H7 (cell line): ENCODE results near the gene LAMTOR3. TPM values are rescaled to one million over a fixed set of nuclear protein-coding genes. Genes with fewer than 3 reads are reported as not detected.
"Not testable (repeated sequence)": the region's sequence is repeated elsewhere in the genome, so short reads cannot be mapped to it uniquely, and the experiment has no call there.

Experiments used
- DNase-seq: peaks from one replicate; pipeline ENCODE4 v3.0.0; 2012
- H3K27me3 ChIP-seq: 2 replicates; pipeline ENCODE4 v1.6.0; 2011; ENCODE audit warnings: mild to moderate bottlenecking, low read length; ENCODE audit not compliant: control insufficient read depth, insufficient read depth
- H3K36me3 ChIP-seq: replicated peaks from 2 replicates; pipeline ENCODE4 v1.5.1; 2011; ENCODE audit warnings: low read length; ENCODE audit not compliant: control insufficient read depth, insufficient read depth
- H3K4me3 ChIP-seq: 2 replicates; pipeline ENCODE4 v1.5.1; 2011; ENCODE audit warnings: low read depth, mild to moderate bottlenecking, control low read depth, low read length, moderate library complexity; ENCODE audit not compliant: insufficient read depth
- total RNA-seq: library from RNA; depleted of rRNA; stranded (reverse); fragments of >200 nt; shearing (Covaris generic); gene quantifications from 2 replicates; pipeline ENCODE4 v1.2.3, GENCODE V29; 2014; rRNA removed

The LAMTOR3 gene
- total RNA-seq, 1 experiment from 2014 or later: 32.2 TPM

DNA sequence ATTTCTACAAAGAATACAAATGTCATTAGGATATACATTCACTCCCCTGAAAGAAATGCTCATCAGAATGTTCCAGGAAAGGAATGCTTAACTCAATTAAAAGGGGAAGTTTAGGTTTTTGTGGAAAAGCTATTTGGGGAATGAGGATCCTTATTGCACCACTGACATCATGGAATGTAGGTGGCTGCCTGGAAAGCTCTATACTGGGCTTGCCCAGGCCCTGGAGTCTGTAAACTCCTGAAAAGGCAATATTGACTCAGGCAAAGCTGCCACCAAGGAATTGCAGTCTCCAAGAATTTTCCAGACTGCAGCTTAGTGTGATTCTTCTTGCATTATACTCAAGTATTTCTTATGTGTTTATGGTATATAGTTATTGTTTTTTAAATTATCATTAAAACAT is 61.9 kb downstream of the LAMTOR3 start:
- Histone ChIP-seq H3K27me3 (no peaks in the 10 kb centered on the region), H3K4me3 (no peak overlapping the region), H3K36me3 (no peaks in the 10 kb centered on the region)
- DNase-seq: no peak

DNA sequence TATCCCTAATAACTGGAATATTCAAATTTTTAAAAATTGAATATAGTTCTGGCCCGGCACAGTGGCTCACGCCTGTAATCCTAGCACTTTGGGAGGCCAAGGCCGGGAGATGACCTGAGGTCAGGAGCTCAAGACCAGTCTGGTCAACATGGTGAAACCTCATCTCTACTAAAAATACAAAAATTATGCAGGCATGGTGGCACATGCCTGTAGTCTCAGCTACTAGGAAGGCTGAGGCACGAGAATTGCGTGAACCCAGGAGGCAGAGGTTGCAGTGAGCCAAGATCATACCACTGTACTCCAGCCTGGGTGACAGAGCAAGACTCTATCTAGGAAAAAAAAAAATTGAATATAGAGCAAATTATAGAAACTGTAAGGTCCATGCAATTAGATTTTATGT is 64.2 kb downstream of the LAMTOR3 start:
- not testable (repeated sequence) for H3K4me3 ChIP-seq, H3K36me3 ChIP-seq, H3K27me3 ChIP-seq, DNase-seq

DNA sequence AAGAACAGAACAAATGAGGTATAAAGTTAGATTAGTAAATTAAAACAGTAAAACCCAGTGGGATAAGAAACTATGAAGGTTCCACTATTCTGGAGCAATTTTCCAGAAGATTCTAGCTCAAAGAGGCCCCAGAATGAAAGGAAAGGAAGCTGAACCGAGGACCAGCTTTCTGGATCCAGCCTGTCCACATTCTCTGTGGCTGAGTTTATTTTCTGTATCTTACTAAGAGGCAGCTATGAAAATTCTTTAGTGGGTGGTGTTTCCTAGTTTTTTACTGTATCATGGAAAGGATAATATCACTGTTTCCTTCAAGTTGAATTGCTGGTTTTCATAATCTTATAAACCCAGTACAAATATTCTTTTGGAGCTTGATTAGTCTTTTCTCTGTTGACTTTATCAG is 65.8 kb downstream of the LAMTOR3 start:
- Histone ChIP-seq H3K27me3 (no peaks in the 10 kb centered on the region), H3K4me3 (no peak overlapping the region), H3K36me3 (no peaks in the 10 kb centered on the region)
- DNase-seq: no peak

Other genes with a start within 250 kb of the LAMTOR3 start
- not detected in 2 replicates for gene C4orf54, start 236.6 kb downstream of the LAMTOR3 start, total RNA-seq
- not detected in 2 replicates for gene DAPP1, start 77.6 kb downstream of the LAMTOR3 start, total RNA-seq
- 15.2 and 21.4 TPM in 2 replicates for gene DNAJB14, start 52.2 kb upstream of the LAMTOR3 start, total RNA-seq
- 793 and 1,194 TPM in 2 replicates for gene H2AZ1, start 55.8 kb upstream of the LAMTOR3 start, total RNA-seq